Adrenal gland (tissue), 12 donors: ENCODE data around the gene ARHGEF38. TPM values are rescaled to one million over a fixed set of nuclear protein-coding genes. Genes with fewer than 3 reads are reported as not detected.
"Not testable (repeated sequence)": the region's sequence is repeated elsewhere in the genome, so short reads cannot be mapped to it uniquely, and the experiment has no call there.

ENCODE experiments used
- DNase-seq, 7 donors: peaks; one replicate each; pipeline ENCODE4 v3.0.0-alpha.2; 2019 to 2020
- H3K27ac ChIP-seq, 5 donors: fragments of 200-600 bp; sonication (generic) in 4 of 5; 1 replicate in 3 of 5; 2 replicates in 2 of 5; pipeline versions ENCODE4 v1.5.1 to v1.8.0; 2016 to 2020; ENCODE audit warnings: mild to moderate bottlenecking in 1 of 5
- H3K27me3 ChIP-seq: fragments of 200-600 bp; 2 replicates; pipeline ENCODE4 v1.8.0; 2021
- H3K36me3 ChIP-seq, 2 donors: fragments of 200-600 bp; replicated peaks in 1 of 2; 1 replicate in 1 of 2; 2 replicates in 1 of 2; pipeline versions ENCODE4 v1.5.1 to v1.8.0; 2018 to 2022
- H3K4me1 ChIP-seq, 2 donors: fragments of 200-600 bp; replicated peaks in 1 of 2; 1 replicate in 1 of 2; 2 replicates in 1 of 2; pipeline versions ENCODE4 v1.5.1 to v1.8.0; 2018 to 2021
- H3K4me3 ChIP-seq, 4 donors: fragments of 200-600 bp; sonication (generic) in 3 of 4; one replicate each; pipeline ENCODE4 v1.5.1; 2016 to 2018
- H3K9me3 ChIP-seq, 3 donors: fragments of 200-600 bp; sonication (generic) in 1 of 3; replicated peaks in 1 of 3; 1 replicate in 2 of 3; 2 replicates in 1 of 3; pipeline versions ENCODE4 v1.5.1 to v1.8.0; 2016 to 2021
- POLR2A ChIP-seq, 2 donors: fragments of 450-650 bp; IDR thresholded peaks; one replicate each; pipeline ENCODE4 v1.6.1; 2017; ENCODE audit warnings: antibody characterized with exemption in 2 of 2, mild to moderate bottlenecking in 2 of 2, moderate library complexity in 1 of 2
- WGBS, 4 donors: extraction: QIAGEN DNeasy Blood & Tissue Kit in 2 of 4; methylation state at CpG; one replicate each; pipeline versions ENCODE4 v1.1.5 to v1.1.7; 2013 to 2017; 5-methylcytosine and 5-hydroxymethylcytosine counted together
- intact Hi-C, 2 donors: fragments of 100-400 bp; cut with DNase I; formaldehyde crosslinking; loops; one replicate each; pipeline versions ENCODE4 v1.14.1 to v1.15.0; 2022 to 2023
- polyA plus RNA-seq, 3 donors: library from polyadenylated mRNA; stranded (reverse); fragments of 200-250 nt in 2 of 3; fragments of 350-450 nt in 1 of 3; fragmentation: Illumina TruSeq in 1 of 3; extraction: RNeasy Lipid Tissue Mini Kit (QIAGEN cat#74804) in 1 of 3; gene quantifications; one replicate each; pipeline ENCODE4 v1.2.3, GENCODE V29; 2013 to 2014
- small RNA-seq, 2 donors: library from RNA; depleted of rRNA; stranded (forward); fragments of <200 nt; gene quantifications; one replicate each; pipeline ENCODE3, GENCODE V24; 2016
- total RNA-seq, 9 donors: library from RNA; depleted of rRNA in 4 of 9; stranded (reverse); fragments of >200 nt in 4 of 9; fragments of 120-200 nt in 1 of 9; fragmentation: NEBNext Ultra II Directional in 1 of 9; extraction: Animal tissue kit (Norgen Biotek cat#: 25700) in 1 of 9; gene quantifications; one replicate each; pipeline versions ENCODE4 v1.1.0 to v1.2.4, GENCODE V29; 2013 to 2023
- TF ChIP-seq, protein P1 (sequence below), 6 experiments: fragments of 450-650 bp in 4 of 6; fragments of 200-600 bp in 2 of 6; sonication (generic) in 1 of 6; IDR thresholded peaks; 1 replicate in 5 of 6; 2 replicates in 1 of 6; pipeline versions ENCODE4 v1.5.1 to v1.8.0; 2016 to 2021; ENCODE audit warnings: antibody characterized with exemption in 6 of 6, mild to moderate bottlenecking in 2 of 6, moderate library complexity in 1 of 6
- donor health status: healthy with polysubstance abuse.
- donor health status: Bipolar disorder and iron deficiency.
- donor health status: DM: yes; HTN: yes; CAD: no.
- donor health status: DM: no; HTN: no; CAD: no.
- donor health status: DM: no; HTN: no; CAD: no.
- donor health status: DM: yes; HTN: yes; CAD: no.

Gene ARHGEF38
- total and polyA plus RNA-seq, 12 donors: not detected

DNA sequence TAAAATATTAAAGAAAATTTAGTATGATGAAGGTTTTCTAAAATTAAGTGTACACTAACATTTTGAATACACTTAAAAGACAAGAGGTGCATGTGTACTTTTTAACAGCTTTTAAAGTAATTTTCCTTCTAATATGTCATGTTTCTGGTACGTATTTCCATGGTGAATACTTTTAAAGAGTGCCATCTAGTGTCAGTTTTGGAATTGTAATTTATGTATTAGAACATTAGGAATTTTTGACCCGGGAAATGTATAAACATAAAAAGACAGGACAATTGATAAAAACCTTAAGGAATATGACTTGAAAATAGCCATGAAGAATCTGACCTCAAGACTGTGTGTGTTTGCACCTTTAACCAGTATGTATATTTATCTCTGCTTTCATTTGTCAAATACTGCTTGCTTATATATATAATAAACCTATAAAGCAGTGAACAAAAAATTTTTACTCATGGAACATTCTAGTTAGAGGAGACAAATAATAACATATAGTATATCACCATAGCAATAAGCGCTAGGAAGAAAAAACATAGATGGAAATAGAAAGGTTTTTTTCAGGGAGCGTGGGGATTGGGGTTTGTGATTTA lies 163.4 kb downstream of the ARHGEF38 start:
- no peak for DNase-seq
- no peaks in the 10 kb centered on the region for H3K36me3 ChIP-seq
- H3K27ac ChIP-seq: no peak overlapping the region
- H3K4me1 ChIP-seq: no peaks in the 10 kb centered on the region
- H3K4me3 ChIP-seq: no peak overlapping the region
- WGBS, 4 donors: 38 to 43% (median 39%) methylated on average over 4 of the region's 4 CpGs
- no peaks in the 10 kb centered on the region for H3K27me3 ChIP-seq
- intact Hi-C loops: no loop called here
- H3K9me3 ChIP-seq: no peaks in the 10 kb centered on the region
- TF ChIP-seq, protein P1, sequence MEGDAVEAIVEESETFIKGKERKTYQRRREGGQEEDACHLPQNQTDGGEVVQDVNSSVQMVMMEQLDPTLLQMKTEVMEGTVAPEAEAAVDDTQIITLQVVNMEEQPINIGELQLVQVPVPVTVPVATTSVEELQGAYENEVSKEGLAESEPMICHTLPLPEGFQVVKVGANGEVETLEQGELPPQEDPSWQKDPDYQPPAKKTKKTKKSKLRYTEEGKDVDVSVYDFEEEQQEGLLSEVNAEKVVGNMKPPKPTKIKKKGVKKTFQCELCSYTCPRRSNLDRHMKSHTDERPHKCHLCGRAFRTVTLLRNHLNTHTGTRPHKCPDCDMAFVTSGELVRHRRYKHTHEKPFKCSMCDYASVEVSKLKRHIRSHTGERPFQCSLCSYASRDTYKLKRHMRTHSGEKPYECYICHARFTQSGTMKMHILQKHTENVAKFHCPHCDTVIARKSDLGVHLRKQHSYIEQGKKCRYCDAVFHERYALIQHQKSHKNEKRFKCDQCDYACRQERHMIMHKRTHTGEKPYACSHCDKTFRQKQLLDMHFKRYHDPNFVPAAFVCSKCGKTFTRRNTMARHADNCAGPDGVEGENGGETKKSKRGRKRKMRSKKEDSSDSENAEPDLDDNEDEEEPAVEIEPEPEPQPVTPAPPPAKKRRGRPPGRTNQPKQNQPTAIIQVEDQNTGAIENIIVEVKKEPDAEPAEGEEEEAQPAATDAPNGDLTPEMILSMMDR (IDR thresholded peaks at IDR 0.05): peak; percentile 32 to 62 (median 46)
- no peak for TF ChIP-seq POLR2A (IDR thresholded peaks at IDR 0.05)

- Histone ChIP-seq H3K9me3 (no peaks in the 10 kb centered on the region), H3K4me3 (no peak overlapping the region), H3K4me1 (no peaks in the 10 kb centered on the region), H3K27ac (no peak overlapping the region), H3K27me3 (no peaks in the 10 kb centered on the region), H3K36me3 (no peaks in the 10 kb centered on the region)
- 86 to 91% (median 91%) methylated on average over 2 of the region's 2 CpGs for WGBS, 4 donors
- TF ChIP-seq, protein P1 (IDR thresholded peaks at IDR 0.05): no peak
- no peak for TF ChIP-seq POLR2A (IDR thresholded peaks at IDR 0.05)
- no peak for DNase-seq
- intact Hi-C loops: no loop called here
Observed at GRCh38 chr4:105719204-105719603, 166.8 kb downstream of the ARHGEF38 start.

GRCh38 chr4:105725623-105726022 lies 173.2 kb downstream of the ARHGEF38 start:
- intact Hi-C loops: no loop called here
- no peaks in the 10 kb centered on the region for H3K4me1 ChIP-seq
- H3K36me3 ChIP-seq: peaks cover 0 to 4% of the 10 kb centered on the region in 2 donors
- H3K4me3 ChIP-seq: no peak overlapping the region
- 88 to 94% (median 93%) methylated on average over 2 of the region's 2 CpGs for WGBS, 4 donors
- no peaks in the 10 kb centered on the region for H3K9me3 ChIP-seq
- no peak for TF ChIP-seq POLR2A (IDR thresholded peaks at IDR 0.05)
- TF ChIP-seq, protein P1 (IDR thresholded peaks at IDR 0.05): no peak
- H3K27me3 ChIP-seq: no peaks in the 10 kb centered on the region
- no peak overlapping the region for H3K27ac ChIP-seq
- no peak for DNase-seq

- H3K9me3 ChIP-seq, DNase-seq, intact Hi-C loops: not testable (repeated sequence)
Observed at GRCh38 chr4:105729895-105730294, 177.5 kb downstream of the ARHGEF38 start.

More at GRCh38 chr4:105729895-105730294, 177.5 kb downstream of the ARHGEF38 start:
- 97 to 99% (median 98%) methylated on average over 4 of the region's 4 CpGs for WGBS, 4 donors
- H3K4me1 ChIP-seq, H3K4me3 ChIP-seq, H3K27ac ChIP-seq, H3K36me3 ChIP-seq, H3K27me3 ChIP-seq: not testable (repeated sequence)

Small RNAs within 50 kb of the gene (small RNA-seq; reads per million reads assigned to genes)
- gene ATP5F1EP1: 0 reads per million in 2 donors

Other genes starting within 250 kb of the ARHGEF38 start
- gene PPA2, start 78.6 kb upstream of the ARHGEF38 start, total RNA-seq: 100 to 1,000 TPM in 6 of 9 donors, 10 to 100 TPM in 3; 77.1 to 342 (median 123) TPM
- 100 to 1,000 TPM in 1 of 3 donors, 10 to 100 TPM in 2; 61.7 to 110 (median 86.6) TPM for gene PPA2, start 78.6 kb upstream of the ARHGEF38 start, polyA plus RNA-seq
- gene INTS12, start 156.1 kb downstream of the ARHGEF38 start, total RNA-seq: 10 to 100 TPM in 8 of 9 donors, 1 to 10 TPM in 1; 4.3 to 27.0 (median 16.7) TPM
- 10 to 100 TPM; 11.3 to 30.8 (median 11.3) TPM for gene INTS12, start 156.1 kb downstream of the ARHGEF38 start, polyA plus RNA-seq
- gene GSTCD, start 156.2 kb downstream of the ARHGEF38 start, total RNA-seq: 10 to 100 TPM in 3 of 9 donors, 1 to 10 TPM in 6; 5.3 to 13.8 (median 7.9) TPM
- 1 to 10 TPM in 1 of 3 donors, under 1 TPM in 2; 0.88 to 4.3 (median 0.97) TPM for gene GSTCD, start 156.2 kb downstream of the ARHGEF38 start, polyA plus RNA-seq